Measurements from ENCODE around the gene FEZ2.

Gene FEZ2

DNA sequence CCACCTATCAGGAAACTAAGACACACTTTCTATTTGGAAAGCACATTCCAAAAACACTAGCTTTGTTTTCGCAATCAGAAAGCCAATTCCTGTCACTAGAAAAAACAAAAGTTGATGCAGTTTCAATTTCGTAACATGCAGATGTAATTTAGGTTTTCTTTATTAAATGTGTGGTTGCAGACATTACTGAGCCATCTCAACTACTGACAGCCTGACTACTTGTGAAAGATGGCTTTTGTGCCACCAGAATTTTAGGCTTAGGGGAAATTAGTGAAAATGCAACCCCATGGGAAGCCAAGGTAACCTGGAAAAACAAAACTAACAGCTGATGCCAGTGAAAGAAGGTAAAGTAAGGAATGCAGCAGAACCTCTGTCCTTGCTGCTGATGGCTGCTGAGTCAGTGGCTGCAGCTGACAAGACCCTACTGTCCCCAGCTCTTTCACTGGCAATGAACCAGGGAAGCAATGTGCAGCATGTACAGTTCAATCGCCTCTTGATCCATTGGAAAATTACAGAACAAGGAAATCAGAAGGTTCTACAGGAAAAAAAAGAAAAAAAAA lies 34.9 kb downstream of the FEZ2 start:
- DNase-seq (ENCODE audit: low read depth in 1 of 2, low spot score in 1 of 2), result no peak

DNA sequence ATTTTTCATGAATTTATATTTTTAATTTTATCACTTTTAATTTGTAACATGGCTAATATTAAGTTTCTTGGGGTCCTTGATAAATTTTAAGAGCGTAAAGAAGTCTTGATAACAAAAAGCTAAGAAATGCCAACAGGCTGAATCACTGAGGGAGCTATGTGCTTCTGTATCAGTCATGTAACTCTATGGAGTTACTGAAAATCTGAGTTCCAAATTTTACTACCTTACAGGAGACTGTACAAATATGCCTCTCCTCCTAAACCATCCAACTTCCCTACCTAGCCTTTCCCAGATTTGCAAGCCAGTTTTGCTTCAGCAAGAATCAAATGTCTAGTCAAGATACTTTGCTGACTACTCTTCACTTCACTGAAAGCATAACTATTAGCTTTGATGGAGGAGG lies 35.7 kb downstream of the FEZ2 start:
- DNase-seq (ENCODE audit: low read depth in 1 of 2, low spot score in 1 of 2), result no peak

- no peak for DNase-seq (ENCODE audit: low read depth in 1 of 2, low spot score in 1 of 2)
Observed at GRCh38 chr2:36561237-36561944, 36.6 kb downstream of the FEZ2 start.

DNA sequence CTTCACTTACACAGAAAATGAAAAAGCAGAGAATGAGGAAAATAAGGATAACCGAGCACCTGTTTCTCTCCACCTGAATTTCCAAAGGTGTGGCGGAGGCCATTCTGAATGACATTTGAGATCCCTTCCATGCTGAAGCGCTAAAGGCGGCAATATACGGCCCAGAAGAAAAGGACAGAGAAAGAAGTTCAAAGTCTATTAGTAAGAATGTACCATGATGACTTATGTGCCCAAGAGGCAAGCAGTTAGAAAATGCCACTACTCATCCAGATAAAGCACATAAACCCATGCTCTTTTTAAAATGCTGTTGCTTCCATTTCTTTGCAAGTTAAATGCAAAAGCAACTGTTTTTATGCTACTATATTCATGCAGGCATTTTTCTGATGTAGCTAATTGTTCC lies 37.2 kb downstream of the FEZ2 start:
- no peak for DNase-seq (ENCODE audit: low read depth in 1 of 2, low spot score in 1 of 2)

DNA sequence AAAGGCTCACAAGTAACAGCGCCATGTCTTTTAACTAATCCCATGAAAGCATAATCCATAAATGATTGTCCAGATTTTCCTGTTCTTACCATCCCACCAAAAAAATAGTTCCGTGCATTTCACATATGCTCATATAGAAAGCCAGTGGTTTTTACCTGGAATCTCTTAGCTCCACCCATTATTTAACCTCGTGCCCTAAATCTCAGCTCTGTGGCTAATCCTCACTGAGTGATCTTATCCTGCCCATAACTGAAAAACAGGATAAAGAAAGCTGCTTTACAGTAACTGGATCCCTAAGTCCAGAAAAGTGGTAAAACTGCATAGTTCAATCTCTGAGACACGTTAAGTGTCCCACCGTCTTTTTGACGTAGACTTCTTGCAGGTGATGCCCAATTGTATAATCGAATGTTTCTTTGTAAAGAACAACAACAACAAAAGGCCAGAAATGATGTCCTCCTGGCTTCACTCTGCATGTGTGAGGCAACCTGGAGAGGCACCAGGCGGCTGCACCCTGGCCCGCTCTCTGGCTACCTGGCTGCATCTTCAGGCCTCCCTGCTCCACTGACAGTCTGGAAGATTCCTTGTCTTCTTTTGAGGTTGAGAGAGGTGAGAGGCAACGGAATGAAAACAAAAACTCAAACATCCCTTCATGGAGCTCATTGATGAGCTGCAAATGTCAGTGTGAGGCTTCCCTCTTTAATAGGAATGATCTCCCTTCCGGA lies 38.6 kb downstream of the FEZ2 start:
- no peak for DNase-seq (ENCODE audit: low read depth in 1 of 2, low spot score in 1 of 2)

DNA sequence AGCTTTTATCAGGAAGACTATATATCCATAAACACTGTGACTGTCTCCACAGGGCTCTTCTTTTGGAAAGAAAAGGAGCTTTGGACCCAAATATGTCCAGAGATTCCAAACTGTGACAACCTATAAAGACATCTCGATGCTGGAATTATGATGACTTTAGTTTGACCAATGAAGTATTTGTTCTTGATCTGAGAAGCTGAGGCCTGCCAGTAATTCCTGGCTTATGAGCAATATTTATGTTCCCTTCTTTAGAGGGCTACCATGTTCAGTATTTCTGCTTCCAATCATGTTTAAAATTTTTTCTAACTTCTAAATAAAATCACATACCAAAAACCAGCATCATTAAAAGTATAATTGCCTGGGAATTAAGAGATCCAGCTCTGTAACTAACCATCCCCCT lies 41.1 kb downstream of the FEZ2 start:
- no peak for DNase-seq (ENCODE audit: low read depth in 1 of 2, low spot score in 1 of 2)

DNA sequence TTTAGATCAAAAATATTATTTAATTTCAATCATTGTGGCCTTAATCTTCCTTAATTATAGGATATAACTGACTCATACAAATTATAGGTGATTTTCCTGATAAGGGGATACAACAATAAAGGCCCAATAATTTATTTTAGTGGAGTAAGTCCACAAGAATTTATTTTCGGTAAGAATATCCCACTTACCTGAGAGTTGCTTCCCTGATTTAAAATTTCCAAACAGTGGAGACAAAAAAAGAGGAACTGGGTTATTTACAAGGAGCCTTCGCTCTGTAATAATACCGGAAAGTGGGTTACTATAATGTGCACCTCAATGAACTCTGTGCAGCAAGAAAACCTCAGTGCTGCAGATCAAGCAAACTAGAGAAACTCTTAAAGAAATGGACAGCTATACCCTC lies 42.2 kb downstream of the FEZ2 start:
- DNase-seq (ENCODE audit: low read depth in 1 of 2, low spot score in 1 of 2), result no peak

DNA sequence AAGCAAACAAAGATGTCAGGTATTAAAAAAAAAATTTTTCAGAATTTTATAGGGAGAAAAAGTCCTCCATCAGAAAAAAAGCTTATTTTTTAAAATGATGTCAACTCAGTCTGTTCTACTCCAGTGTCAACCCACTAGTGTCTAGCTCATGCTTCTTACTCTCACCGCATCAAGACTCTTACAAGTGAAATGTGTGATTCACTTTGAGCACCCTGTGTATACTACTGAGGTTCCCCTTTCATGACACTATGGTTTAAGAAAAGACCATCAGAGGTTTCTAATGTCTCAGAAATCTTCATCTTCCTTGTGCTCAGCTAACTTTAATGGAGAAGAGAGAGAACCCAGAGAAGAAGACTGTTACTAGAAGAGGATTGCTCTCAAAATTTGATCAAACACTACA lies 43.4 kb downstream of the FEZ2 start:
- no peak for DNase-seq (ENCODE audit: low read depth in 1 of 2, low spot score in 1 of 2)

DNA sequence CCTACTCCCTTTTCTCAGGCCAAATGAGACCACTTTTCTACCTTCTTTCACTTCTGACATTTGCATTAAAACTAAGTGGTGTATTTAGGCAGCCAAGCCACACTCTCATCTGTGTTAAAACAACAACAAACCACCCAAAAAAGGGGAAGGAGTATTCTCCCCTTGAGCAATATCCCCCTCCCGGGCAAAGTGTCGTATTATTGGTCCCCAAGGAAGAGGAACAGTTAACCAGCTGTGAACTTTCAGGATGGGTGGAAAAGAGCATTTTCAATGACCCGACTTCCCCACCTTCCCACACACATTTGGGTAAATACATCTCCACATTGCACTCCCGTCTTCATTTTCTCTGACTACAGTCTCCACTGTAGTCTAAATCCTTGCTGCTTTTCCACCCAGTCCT lies 44.3 kb downstream of the FEZ2 start:
- no peak for DNase-seq (ENCODE audit: low read depth in 1 of 2, low spot score in 1 of 2)

GRCh38 chr2:36550006-36550405 lies 48.0 kb downstream of the FEZ2 start:
- no peak for DNase-seq (ENCODE audit: low read depth in 1 of 2, low spot score in 1 of 2)

- no peak for DNase-seq (ENCODE audit: low read depth in 1 of 2, low spot score in 1 of 2)
Observed at GRCh38 chr2:36549165-36549574, 48.8 kb downstream of the FEZ2 start.

- DNase-seq (ENCODE audit: low read depth in 1 of 2, low spot score in 1 of 2), result no peak
Observed at GRCh38 chr2:36547906-36548305, 50.1 kb downstream of the FEZ2 start.

GRCh38 chr2:36545871-36546416 lies 52.0 kb downstream of the FEZ2 start:
- no peak for DNase-seq (ENCODE audit: low read depth in 1 of 2, low spot score in 1 of 2)

DNA sequence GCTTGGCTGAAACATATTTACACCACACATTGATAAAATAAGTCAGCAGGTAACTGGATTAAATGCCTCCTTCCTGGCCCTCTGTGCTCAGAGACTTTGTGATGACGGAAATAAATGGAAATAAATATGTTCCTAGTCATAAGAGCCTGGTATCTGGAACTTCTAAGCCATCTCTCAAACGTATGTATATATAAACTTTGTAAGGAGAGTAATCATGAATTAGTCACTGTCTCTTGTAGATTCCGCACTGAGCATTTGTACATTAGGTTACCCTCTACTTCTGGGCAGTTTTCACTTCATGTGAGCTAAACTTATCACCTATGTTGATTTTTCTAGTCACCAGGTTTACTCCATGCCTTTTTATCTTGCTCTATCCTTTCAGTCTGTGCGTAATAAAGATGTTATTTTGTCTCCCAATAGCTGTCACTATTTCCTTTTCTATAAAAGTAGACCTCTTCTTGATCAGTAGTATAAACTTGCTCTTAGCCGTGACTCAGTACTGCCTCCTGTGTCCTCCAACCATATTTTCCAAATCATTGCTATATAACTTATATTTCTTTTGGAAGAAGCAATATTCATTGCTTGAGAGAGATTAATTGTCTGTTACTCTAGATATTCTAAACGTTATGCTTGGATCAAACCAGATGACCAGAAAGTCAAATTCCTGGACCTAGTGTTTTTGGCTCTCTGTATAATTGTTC lies 53.2 kb downstream of the FEZ2 start:
- DNase-seq (ENCODE audit: low read depth in 1 of 2, low spot score in 1 of 2), result no peak

DNA sequence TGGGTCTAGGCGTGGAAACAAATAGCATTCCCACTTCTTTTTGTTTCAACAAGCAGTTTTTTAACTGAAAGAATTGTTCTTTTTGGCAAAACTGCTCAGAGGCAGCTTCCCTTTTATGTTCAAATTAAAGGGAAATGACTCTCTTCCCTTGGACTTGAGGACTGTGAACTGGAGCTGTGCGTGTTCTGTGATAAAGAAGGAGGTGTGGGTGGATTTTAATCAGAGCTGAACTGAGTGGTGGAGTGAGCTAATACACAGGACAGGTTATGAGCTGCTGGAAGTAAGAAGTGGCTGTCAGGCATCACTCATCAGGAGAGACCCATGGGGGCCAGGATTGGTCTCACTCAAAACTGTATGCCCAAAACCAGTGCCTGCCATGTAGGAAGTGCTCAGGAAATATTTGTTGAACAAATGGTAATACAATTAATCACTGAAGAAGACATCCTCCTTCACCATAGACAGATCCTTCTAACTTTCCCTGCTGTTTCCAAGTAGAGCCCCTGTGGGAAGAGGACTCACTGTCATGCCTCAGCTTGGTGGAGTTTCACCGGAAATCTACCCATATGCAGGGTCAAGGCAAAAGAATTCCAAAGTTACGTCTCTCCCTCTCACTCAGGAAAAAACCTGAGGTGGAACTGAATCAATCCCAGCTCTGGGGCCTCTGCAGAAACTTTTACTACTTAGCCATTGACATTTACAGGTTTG lies 55.9 kb downstream of the FEZ2 start:
- DNase-seq (ENCODE audit: low read depth in 1 of 2, low spot score in 1 of 2), result no peak

DNA sequence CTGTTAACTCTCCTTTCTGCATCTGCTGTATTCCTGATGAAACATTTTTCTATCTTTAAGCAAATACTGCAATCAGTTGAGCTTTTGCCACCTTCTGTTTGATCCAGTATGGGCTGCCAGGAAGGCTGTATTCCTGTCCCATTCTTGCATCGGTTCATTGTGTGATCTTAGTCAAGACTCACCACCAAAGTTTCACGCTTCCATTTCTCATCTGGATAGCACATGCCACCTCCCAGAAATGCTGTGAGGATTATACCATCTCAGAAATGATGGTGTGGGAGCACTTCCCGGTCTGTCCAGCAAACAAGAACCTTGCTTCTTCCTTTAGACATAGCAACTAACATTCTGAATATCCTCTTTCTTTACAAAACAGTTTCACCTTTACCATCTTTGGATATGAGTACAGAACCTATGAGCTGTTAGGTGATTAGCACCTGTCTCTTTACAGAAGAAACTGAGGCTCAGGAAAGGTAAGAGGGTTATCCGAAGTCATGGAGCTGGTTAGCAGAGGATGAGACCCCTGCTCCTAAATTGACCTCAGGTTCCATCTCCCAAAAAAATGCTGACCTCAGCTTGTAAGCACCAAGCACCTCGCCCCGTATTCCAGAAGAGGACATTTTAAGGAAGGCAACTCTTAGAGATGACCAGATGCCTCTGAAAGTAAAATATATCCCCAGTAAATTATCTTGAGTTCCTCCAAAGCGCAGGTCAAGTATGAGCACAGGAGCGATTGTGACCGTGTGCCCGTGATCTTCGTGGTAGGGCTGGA lies 56.8 kb downstream of the FEZ2 start:
- DNase-seq (ENCODE audit: low read depth in 1 of 2, low spot score in 1 of 2), result no peak

- DNase-seq (ENCODE audit: low read depth in 1 of 2, low spot score in 1 of 2), result no peak
Observed at GRCh38 chr2:36539631-36540030, 58.3 kb downstream of the FEZ2 start.

DNA sequence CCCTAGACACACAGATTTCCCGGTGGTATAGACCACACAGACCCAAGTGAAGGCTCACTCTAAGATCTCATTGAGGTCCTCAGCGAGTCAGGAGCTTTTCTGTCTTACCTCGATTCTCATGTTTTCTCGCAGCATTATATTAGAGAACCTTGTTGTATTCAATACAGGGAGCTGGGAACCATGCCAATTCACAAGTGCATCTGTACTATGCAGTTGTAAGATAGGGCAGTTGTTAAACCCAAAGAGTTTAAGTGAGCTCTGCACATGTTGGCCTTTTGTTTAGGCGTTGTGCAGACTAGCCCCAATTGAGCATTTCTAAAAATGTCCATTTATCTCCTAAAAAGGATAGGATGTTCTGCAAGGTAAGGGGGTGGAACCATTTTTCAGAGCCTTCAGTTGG lies 59.6 kb downstream of the FEZ2 start:
- no peak for DNase-seq (ENCODE audit: low read depth in 1 of 2, low spot score in 1 of 2)

- DNase-seq (ENCODE audit: low read depth in 1 of 2, low spot score in 1 of 2), result no peak
Observed at GRCh38 chr2:36536776-36537175, 61.2 kb downstream of the FEZ2 start.

DNA sequence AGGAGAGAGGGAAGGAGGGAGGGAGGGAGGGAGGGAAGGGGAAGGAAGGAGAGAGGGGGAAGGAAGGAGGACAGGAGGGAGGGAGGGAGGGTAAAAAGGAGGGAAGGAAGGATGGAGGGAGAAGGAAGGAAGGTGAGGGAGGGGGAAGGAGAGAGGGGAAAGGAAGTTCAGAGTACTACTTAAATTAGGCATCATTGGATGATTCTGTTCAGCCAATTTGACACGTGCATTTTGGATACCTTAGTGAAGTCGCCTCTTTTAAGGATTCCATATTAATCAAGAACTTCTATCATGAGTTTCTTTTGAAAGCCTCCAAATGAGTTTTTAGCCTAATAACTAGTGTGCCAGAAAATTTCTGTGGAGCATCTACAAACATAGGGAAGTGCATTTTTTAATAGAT lies 62.9 kb downstream of the FEZ2 start:
- no peak for DNase-seq (ENCODE audit: low read depth in 1 of 2, low spot score in 1 of 2)
